ENCODE results near the gene PHF12. TPM values are rescaled to one million over a fixed set of nuclear protein-coding genes. Genes with fewer than 3 reads are reported as not detected.
"Not testable (repeated sequence)": the region's sequence is repeated elsewhere in the genome, so short reads cannot be mapped to it uniquely, and the experiment has no call there.

Gene PHF12
- total RNA-seq, 1 experiment from 2014 or later = 16.7 TPM

DNA sequence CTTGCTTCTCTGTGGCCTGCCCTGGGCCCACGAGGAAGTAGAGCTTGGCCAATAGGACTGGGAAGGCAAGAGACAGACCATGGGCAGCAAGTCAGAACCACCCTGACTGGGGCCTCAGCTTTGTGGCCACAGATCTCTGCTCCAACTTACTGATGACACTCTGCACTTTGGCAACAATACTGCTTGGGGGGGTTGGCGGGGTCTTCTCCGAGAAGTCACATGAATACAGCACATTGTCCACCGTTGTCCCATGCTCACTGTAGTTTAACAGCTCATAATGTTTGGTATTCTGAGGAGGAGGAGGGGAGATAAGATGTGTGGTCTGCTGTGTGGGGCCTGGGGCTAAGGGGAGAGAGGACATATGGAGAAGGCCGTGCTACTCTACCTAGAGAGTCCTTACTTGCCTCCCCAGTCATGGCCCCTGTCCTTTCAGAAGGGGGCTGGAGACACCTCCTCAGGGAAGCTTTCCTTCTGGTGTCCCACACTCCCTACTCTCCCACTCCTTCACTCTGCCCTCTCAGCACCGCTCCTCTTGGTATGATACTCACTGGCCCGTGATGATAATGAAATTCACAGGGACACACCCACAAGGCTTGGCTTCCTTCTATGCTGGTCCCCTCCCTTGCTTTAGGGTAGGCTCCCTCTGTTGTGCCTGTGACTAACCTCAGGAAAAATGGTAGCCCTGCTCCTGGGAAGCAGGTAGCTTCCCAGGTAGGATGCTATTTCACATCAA is 44.4 kb downstream of the PHF12 start:
- Histone ChIP-seq H3K4me3 (no peak overlapping the region), H3K27ac (no peak overlapping the region), H3K9me3 (replicated peaks) (no peaks in the 10 kb centered on the region), H3K27me3 (replicated peaks) (no peaks in the 10 kb centered on the region), H3K36me3 (peaks cover 65% of the 10 kb centered on the region), H3K4me1 (replicated peaks) (peaks cover 22% of the 10 kb centered on the region)
- DNase-seq (ENCODE audit: low read depth in 1 of 2, low spot score in 2 of 2) = no peak

DNA sequence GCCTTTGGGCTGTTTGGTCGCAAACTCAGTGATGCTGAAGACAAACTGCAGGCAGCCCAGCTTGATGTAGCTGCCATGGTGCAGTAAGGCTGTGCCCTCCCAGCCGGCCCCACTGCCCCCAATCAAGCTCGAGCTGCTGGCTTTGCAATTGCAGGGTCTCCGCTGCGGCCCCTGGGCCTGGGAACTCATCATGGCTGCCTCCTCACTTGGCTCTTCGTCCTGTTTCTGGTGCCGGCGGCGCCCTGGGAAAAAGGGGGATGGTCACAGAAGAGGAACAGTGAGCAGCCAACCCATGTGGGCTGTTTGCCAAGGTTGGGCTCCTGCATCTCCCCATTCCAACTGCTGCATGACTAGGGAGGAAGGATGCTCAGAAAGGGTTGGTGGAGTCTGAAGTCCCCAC is 45.0 kb downstream of the PHF12 start:
- no peaks in the 10 kb centered on the region for H3K27me3 ChIP-seq (replicated peaks)
- H3K4me1 ChIP-seq (replicated peaks) = peaks cover 26% of the 10 kb centered on the region
- no peaks in the 10 kb centered on the region for H3K9me3 ChIP-seq (replicated peaks)
- H3K4me3 ChIP-seq = no peak overlapping the region
- H3K36me3 ChIP-seq = peaks cover 59% of the 10 kb centered on the region
- H3K27ac ChIP-seq = no peak overlapping the region
- no peak for DNase-seq (ENCODE audit: low read depth in 1 of 2, low spot score in 2 of 2)

DNA sequence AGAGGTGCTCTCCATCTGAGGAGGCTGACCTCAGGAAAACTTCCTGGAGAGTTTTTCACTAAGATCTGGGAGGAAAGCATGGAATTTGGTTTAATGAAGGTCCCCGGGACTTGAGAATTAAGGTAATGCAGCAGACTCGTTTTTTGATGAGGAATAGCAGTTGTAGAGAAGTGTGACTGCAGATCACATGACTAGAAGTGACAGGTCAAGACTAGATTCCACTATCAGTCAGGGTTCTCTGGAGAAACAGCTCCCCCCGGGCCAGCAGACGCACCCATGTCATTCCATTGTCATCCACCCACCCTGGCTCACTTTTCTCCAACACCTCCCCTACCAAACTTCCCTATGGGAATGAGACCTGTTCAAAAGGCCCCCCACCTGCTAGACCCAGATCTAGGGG is 46.5 kb downstream of the PHF12 start:
- DNase-seq (ENCODE audit: low read depth in 1 of 2, low spot score in 2 of 2) = no peak
- Histone ChIP-seq H3K4me1 (replicated peaks) (peaks cover 26% of the 10 kb centered on the region), H3K9me3 (replicated peaks) (no peaks in the 10 kb centered on the region), H3K4me3 (no peak overlapping the region), H3K36me3 (peaks cover 44% of the 10 kb centered on the region), H3K27ac (no peak overlapping the region), H3K27me3 (replicated peaks) (no peaks in the 10 kb centered on the region)

DNA sequence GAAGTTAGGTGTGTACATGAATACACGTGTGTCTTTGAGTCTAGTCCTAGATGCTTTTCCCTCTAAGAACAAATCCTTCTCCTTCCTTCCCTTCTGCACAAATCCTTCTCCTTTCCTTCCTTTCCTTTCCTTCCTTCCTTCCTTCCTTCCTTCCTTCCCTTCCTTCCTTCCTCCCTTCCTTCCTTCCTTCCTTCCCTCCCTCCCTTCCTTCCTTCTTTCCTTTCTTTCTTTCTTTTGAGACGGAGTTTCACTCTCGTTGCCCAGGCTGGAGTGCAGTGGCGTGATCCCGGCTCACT is 47.8 kb downstream of the PHF12 start:
- H3K27ac ChIP-seq; H3K9me3 ChIP-seq (replicated peaks); H3K27me3 ChIP-seq (replicated peaks); DNase-seq (ENCODE audit: low read depth in 1 of 2, low spot score in 2 of 2); H3K4me3 ChIP-seq: not testable (repeated sequence)
- peaks cover 20% of the 10 kb centered on the region for H3K4me1 ChIP-seq (replicated peaks)
- peaks cover 33% of the 10 kb centered on the region for H3K36me3 ChIP-seq

DNA sequence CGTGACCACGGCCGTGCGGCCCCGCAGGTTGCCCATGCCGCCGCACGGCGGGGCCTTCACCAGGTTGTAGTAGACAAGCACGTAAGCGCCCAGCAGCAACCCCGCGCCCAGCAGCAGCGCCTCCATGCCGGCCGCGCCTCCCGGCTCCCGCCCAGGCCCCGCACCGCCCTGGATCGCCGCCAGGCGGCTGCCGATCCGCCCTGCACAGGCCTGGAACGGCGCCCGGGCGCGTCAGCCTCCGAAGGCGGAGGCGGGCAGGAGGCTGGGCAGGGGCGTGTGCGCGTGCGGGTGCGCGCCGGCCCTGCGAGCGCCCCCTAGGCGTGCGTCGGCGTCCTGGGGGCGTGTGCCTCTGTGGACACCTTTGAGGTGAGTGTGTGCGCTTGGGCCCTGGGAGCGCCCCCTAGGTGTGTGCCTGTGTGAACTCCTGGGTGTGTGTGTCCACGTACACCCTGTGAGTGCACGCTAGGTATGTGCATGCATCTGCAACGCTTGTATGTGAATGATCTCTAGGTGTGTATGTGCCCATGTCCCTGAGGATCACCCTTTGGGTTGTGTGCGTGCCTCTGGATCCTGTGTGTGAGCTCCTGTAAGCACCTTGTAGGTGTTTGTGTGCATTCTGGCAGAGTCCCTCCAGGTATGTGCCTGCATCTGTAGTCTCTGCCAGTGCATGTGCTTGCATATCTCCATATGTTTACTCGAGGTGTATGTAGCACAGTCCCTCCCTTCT is 48.3 kb downstream of the PHF12 start, which contains the start of gene DHRS13:
TSS of gene DHRS13 (minus strand) at position 261 of the 727 bp plus-strand sequence. CDS start at position 126, 135 bp downstream.
- no peaks in the 10 kb centered on the region for H3K9me3 ChIP-seq (replicated peaks)
- peak within 1 kb of the TSS; percentile 80 for H3K4me3 ChIP-seq
- H3K4me1 ChIP-seq (replicated peaks) = peaks cover 24% of the 10 kb centered on the region
- peaks cover 31% of the 10 kb centered on the region for H3K36me3 ChIP-seq
- peak; percentile 88 to 90 for DNase-seq (ENCODE audit: low read depth in 1 of 2, low spot score in 2 of 2)
- H3K27ac ChIP-seq = 0 out of 2 replicates have a peak within 1 kb of the TSS, but pooled peaks have one; percentile 9
- H3K27me3 ChIP-seq (replicated peaks) = no peaks in the 10 kb centered on the region

DNA sequence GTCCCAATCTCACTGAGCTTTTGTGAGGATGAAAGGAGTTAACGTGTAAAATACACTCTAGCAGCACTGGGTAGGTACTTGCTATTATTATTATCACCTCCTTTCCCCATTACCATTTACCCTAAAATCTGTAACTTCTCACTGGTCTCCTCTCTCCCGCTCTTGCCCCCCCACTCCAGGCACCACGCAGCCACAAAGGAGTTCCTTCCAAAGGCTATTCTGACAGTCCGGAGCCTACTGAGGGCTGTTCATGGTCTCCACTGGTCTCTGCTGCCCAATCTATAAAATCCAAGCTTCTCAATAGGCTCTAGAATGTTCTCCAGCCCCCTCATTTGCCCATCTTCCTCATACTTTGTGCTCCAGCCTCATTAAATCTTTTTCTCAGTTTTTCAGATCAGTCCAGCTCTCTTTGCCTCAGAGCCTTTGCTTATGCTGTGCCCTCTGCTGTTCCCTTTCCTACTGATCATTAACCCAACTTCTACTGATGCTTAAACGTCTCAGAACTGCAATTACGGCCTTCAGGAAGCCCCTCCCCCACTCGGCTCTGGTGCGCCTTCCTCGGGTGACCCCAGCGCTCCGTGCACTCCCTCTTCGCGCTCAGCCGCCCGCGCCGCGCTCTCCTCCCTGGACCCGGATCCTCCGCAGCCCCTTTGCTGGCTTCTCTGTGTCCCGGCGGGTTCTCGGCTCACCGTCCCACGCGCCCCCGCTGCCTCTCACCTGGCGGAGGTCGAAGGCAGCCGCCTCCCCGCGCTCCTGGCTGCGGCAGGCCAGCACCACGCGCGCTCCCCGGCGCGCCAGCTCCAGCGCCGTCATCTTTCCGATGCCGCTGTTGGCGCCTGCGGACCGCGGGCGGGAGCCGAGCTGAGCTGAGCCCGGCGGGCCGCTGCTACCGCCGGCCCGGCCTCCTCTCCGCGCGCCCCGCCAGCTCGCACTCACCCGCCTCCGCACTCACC is 49.2 kb downstream of the PHF12 start:
- 0 out of 2 replicates have a peak overlapping the region, but pooled peaks have one; percentile 9 for H3K27ac ChIP-seq
- H3K27me3 ChIP-seq (replicated peaks) = no peaks in the 10 kb centered on the region
- peaks cover 29% of the 10 kb centered on the region for H3K36me3 ChIP-seq
- H3K4me3 ChIP-seq = peak overlapping the region; percentile 80
- H3K9me3 ChIP-seq (replicated peaks) = peaks cover 7% of the 10 kb centered on the region
- H3K4me1 ChIP-seq (replicated peaks) = peaks cover 30% of the 10 kb centered on the region
- peak in 1 of 2 experiments; percentile 50 for DNase-seq (ENCODE audit: low read depth in 1 of 2, low spot score in 2 of 2)

DNA sequence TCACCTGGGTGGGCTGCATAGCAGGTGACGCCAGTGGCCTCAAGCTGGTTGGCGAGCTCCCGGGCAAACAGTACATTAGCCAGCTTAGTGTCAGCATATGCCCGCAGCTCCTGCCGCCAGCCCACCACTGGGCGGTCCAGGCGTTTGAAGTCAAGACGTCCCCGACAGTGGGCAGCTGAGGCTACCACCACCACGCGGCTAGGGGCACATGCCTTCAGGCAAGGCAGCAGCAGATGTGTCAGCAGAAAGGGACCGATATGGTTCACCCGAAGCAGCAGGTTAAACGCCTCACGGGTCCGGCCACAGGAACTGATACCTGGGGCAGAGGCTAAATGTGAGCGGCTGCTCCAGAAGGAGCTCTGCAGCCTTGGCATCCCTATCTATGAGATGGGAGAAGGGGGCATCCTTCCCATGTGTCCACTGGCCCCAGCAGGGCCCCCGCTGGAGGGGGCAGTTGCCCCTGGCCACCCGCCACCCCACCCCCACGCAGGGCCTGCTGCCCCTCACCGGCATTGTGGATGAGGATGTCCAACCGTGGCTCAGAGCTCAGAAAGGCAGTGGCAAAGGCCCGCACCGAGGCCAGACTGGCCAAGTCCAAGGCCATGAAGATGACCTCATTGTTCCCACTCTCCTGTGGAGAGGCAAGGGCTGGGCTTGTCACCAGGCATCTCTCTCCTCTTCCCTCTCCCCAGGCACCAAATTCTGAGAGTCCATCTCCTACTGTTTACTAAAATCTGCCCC is 50.2 kb downstream of the PHF12 start:
- H3K27me3 ChIP-seq (replicated peaks) = no peaks in the 10 kb centered on the region
- H3K27ac ChIP-seq = no peak overlapping the region
- DNase-seq (ENCODE audit: low read depth in 1 of 2, low spot score in 2 of 2) = no peak
- H3K36me3 ChIP-seq = peaks cover 20% of the 10 kb centered on the region
- H3K4me3 ChIP-seq = no peak overlapping the region
- H3K4me1 ChIP-seq (replicated peaks) = peaks cover 38% of the 10 kb centered on the region
- peaks cover 7% of the 10 kb centered on the region for H3K9me3 ChIP-seq (replicated peaks)

DNA sequence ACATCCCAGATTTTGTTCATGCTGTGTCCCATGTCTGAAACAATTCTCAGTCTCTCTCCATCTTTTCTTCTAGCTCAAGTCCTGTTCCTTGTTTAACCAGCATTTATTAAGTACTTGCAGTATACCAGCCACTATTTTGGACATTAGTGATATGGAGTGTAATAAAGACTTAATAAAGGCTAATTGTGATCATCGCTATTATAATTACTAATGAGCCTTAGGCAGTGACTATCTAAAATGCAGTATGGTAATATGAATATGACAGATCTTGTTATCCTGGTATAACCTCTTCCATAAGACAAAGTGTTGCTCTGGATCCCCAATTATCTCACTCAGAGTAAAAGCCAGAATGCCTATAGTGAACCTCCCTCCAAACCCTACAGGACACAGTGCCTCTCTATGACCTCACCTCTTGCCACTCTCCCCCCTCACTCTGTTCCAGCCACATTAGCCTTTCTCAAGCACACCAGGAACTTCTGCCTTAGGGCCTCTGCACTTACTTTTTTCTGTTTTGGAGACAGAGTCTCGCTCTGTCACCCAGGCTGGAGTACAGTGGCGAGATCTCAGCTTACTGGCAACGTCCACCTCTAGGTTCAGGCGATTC is 52.0 kb downstream of the PHF12 start:
- DNase-seq (ENCODE audit: low read depth in 1 of 2, low spot score in 2 of 2) = no peak
- Histone ChIP-seq H3K27me3 (replicated peaks) (no peaks in the 10 kb centered on the region), H3K4me1 (replicated peaks) (peaks cover 38% of the 10 kb centered on the region), H3K36me3 (peaks cover 17% of the 10 kb centered on the region; the same call in 1 of the 2 replicates), H3K9me3 (replicated peaks) (peaks cover 7% of the 10 kb centered on the region), H3K4me3 (no peak overlapping the region), H3K27ac (no peak overlapping the region)

DNA sequence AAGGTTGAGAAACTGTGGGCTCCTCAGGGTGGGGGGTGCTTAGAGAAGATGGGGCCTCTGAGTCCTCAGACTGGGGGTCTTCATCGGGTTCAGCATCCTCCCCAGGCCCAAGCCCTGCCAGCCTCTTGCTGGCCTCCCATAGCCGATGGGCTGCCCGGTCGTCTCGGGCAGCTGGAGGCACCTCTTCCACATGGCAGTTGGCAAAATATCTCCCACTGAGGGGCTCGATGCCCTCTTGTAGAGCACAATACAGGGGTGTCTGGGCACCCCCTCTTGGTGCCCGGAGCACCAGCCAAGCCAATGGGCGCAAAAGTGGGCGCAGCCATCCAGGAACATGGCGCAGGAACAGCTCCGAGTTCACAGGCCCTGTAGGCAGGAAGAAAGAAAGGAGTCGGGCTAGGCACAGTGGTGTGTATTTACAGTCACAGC is 52.8 kb downstream of the PHF12 start:
- Histone ChIP-seq H3K36me3 (peaks cover 17% of the 10 kb centered on the region; the same call in 1 of the 2 replicates), H3K4me3 (no peak overlapping the region), H3K27ac (no peak overlapping the region), H3K4me1 (replicated peaks) (peaks cover 38% of the 10 kb centered on the region), H3K27me3 (replicated peaks) (no peaks in the 10 kb centered on the region), H3K9me3 (replicated peaks) (peaks cover 7% of the 10 kb centered on the region)
- DNase-seq (ENCODE audit: low read depth in 1 of 2, low spot score in 2 of 2) = no peak

DNA sequence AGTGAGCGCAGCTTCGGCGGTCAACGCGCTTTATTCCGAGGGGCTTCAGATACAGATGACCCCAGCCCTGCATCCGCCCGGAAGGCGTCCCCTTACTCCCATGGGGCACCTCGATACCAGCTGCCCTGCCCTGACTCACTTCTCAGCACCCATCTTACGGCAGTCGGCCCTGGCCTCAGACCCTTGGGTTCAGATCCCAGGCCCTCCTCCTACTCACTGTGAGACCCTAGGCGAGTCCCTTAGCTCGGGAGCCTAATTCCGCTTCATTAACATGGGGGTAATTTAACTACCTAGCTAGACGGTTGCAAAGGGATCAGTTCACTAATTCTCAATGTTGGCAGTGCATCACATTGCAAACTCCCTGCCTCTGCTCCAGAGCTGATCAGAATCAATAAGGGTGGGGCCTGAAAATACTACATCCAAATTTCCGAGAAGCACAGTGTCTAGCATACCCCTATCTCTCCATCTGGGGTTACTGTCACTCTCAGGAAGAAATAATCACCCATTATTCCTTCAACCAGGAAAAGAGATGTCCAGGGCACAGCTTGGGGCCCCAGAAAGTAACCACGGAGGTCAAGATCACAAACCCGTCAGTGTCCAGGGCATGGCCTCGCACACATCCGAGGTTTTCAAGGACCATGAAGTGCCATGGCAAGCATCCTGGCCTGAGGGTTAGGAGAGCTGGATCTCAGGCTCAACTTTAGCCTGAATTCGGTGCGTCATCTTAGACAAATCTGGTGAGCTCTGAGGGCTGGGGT is 53.4 kb downstream of the PHF12 start:
- H3K4me1 ChIP-seq (replicated peaks) = peaks cover 34% of the 10 kb centered on the region
- no peak for DNase-seq (ENCODE audit: low read depth in 1 of 2, low spot score in 2 of 2)
- peaks cover 17% of the 10 kb centered on the region; the same call in 1 of the 2 replicates for H3K36me3 ChIP-seq
- H3K27me3 ChIP-seq (replicated peaks) = no peaks in the 10 kb centered on the region
- H3K4me3 ChIP-seq = peak overlapping the region; percentile 83
- H3K9me3 ChIP-seq (replicated peaks) = peaks cover 7% of the 10 kb centered on the region
- H3K27ac ChIP-seq = peak overlapping the region; percentile 29; the same call in 1 of the 2 replicates

DNA sequence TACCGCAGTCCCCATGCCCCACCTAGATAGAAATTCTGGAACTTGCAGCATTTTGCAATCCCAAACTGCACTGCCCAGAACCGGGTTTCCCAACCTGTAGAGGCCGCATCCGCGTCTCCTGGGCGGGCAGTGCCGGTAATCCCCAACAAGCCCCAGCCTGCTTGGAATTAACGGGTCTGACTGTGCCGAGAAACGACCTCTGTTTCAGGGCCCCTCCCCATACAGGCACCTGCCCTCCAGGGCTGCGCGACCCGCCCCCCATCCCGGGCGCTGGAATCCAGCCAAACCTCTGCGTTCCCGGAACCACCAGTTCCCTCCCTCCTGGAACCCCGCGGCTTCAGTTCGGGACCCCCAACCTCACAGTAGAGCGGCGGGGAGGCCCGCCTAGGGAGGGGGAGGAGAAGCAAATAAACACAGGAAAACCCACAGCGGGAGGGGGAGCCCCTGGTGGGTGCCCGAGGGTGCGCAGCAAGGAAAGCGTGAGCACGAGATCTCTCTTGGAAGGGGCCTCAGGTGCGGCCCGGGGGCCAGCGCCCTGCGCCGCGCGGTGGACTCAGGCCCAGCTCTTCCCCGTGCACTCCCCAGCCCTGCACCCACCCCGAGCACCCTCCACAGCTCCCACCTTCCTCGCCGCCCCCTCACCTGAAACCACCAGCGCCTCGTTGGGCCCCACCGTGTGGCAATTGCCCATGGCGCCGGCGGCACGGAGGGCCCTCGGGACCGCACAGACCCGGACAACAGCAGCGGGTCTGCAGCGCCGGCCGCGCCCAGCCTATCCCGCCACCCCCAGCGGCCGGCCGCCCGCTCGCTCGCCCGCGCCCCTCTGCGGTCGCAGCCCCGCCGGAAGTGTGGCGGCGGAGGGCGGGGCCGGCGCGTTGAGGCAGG is 54.2 kb downstream of the PHF12 start, which contains the start of gene FLOT2:
TSS of gene FLOT2 (minus strand) at position 850 of the 885 bp plus-strand sequence. CDS start at position 691, 159 bp downstream.
- H3K9me3 ChIP-seq (replicated peaks) = peaks cover 7% of the 10 kb centered on the region
- H3K36me3 ChIP-seq = peaks cover 12% of the 10 kb centered on the region; the same call in 1 of the 2 replicates
- H3K4me1 ChIP-seq (replicated peaks) = peaks cover 27% of the 10 kb centered on the region
- peak within 1 kb of the TSS; percentile 83 for H3K4me3 ChIP-seq
- DNase-seq (ENCODE audit: low read depth in 1 of 2, low spot score in 2 of 2) = peak in 1 of 2 experiments; percentile 33
- H3K27me3 ChIP-seq (replicated peaks) = no peaks in the 10 kb centered on the region
- peak within 1 kb of the TSS; percentile 29; the same call in 1 of the 2 replicates for H3K27ac ChIP-seq
